GM12878 (cell line): Measurements from ENCODE around the gene ADAMTS16. TPM values are rescaled to one million over a fixed set of nuclear protein-coding genes. Genes with fewer than 3 reads are reported as not detected.

Experiments used
- ATAC-seq: fragments of 200-7000 bp; cut with Tn5 transposase; 3 replicates; pipeline ENCODE4 v1.9.1; 2020; ENCODE audit warnings: mild to moderate bottlenecking, moderate library complexity
- BruUV-seq: library from RNA; stranded (reverse); fragments of 400-500 nt; replicated peaks from 2 replicates; lab custom pipeline; 2021; lab: Mats Ljungman, UMichigan
- CTCF ChIA-PET: fragments of 300-600 bp; sonication (Branson Sonifier 250); formaldehyde crosslinking; extraction: SDS; loops from one replicate; lab custom pipeline; 2021; ENCODE audit warnings: inconsistent platforms; lab: Yijun Ruan, JAX
- POLR2A ChIA-PET: fragments of 350-600 bp; formaldehyde crosslinking; extraction: SDS; loops from one replicate; lab custom pipeline; 2021; ENCODE audit warnings: inconsistent platforms; lab: Charles Lee
- RAD21 ChIA-PET: fragments of 300-600 bp; sonication (Branson Sonifier 250); formaldehyde crosslinking; loops from one replicate; lab custom pipeline; 2023; ENCODE audit warnings: antibody characterized with exemption; ENCODE audit not compliant: unreplicated experiment; lab: Charles Lee
- SMC1A ChIA-PET: fragments of 300-600 bp; sonication (Branson Sonifier 250); formaldehyde crosslinking; loops from one replicate; lab custom pipeline; 2023; ENCODE audit not compliant: unreplicated experiment, uncharacterized antibody; lab: Charles Lee
- DNase-seq: peaks from one replicate; pipeline ENCODE4 v3.0.0-alpha.2; 2011; ENCODE audit warnings: low read depth, low spot score
- FAIRE-seq: peaks from 3 replicates; lab custom pipeline; 2011; peaks lifted over from hg19 to GRCh38; lab: Jason Lieb, UNC
- H2AFZ ChIP-seq: 2 replicates; pipeline ENCODE4 v1.6.0; 2011; ENCODE audit warnings: low read depth, low read length, control low read depth; ENCODE audit not compliant: control insufficient read depth
- H3K27ac ChIP-seq: 2 replicates; pipeline ENCODE4 v1.5.1; 2011; ENCODE audit warnings: control low read depth; ENCODE audit not compliant: control insufficient read depth, insufficient read depth
- H3K27me3 ChIP-seq, 2 experiments: replicated peaks in 1 of 2; 2 replicates each; pipeline versions ENCODE4 v1.6.0 to v1.6.1; 2011; ENCODE audit warnings: low read length in 1 of 2; ENCODE audit not compliant: control insufficient read depth in 2 of 2, insufficient read depth in 2 of 2
- H3K36me3 ChIP-seq, 2 experiments: 2 replicates each; pipeline ENCODE4 v1.5.1; 2011; ENCODE audit warnings: low read length in 1 of 2; ENCODE audit not compliant: control insufficient read depth in 2 of 2, insufficient read depth in 2 of 2
- H3K4me1 ChIP-seq: 2 replicates; pipeline ENCODE4 v1.6.1; 2011; ENCODE audit warnings: mild to moderate bottlenecking, low read length, moderate library complexity, mixed read lengths; ENCODE audit not compliant: control insufficient read depth, insufficient read depth
- H3K4me2 ChIP-seq: 2 replicates; pipeline ENCODE4 v1.6.0; 2011; ENCODE audit warnings: control low read depth; ENCODE audit not compliant: control insufficient read depth, insufficient read depth
- H3K4me3 ChIP-seq: fragments of 200-600 bp; sonication (generic); 2 replicates; pipeline ENCODE4 v1.5.1; 2016
- H3K79me2 ChIP-seq: 2 replicates; pipeline ENCODE4 v1.6.0; 2011; ENCODE audit warnings: low read length; ENCODE audit not compliant: control insufficient read depth, insufficient read depth
- H3K9ac ChIP-seq: 2 replicates; pipeline ENCODE4 v1.8.0; 2011; ENCODE audit warnings: low read length, control low read depth, mixed read lengths; ENCODE audit not compliant: control insufficient read depth, insufficient read depth
- H3K9me3 ChIP-seq: replicated peaks from 3 replicates; pipeline ENCODE4 v1.5.1; 2011; ENCODE audit warnings: mild to moderate bottlenecking, low read length; ENCODE audit not compliant: control insufficient read depth, insufficient read depth
- H4K20me1 ChIP-seq: 2 replicates; pipeline ENCODE4 v1.6.0; 2011; ENCODE audit not compliant: control insufficient read depth, insufficient read depth
- CREM ChIP-seq: IDR thresholded peaks from 2 replicates; pipeline ENCODE4 v1.6.1; 2014; ENCODE audit warnings: antibody characterized with exemption, low read depth
- E2F8 ChIP-seq: fragments of 450-650 bp; IDR thresholded peaks from 2 replicates; pipeline ENCODE4 v1.6.1; 2018; ENCODE audit warnings: mild to moderate bottlenecking, low read depth, moderate library complexity; ENCODE audit not compliant: partially characterized antibody
- FOXK2 ChIP-seq: fragments of 450-650 bp; IDR thresholded peaks from 2 replicates; pipeline ENCODE4 v1.6.1; 2017; ENCODE audit warnings: mild to moderate bottlenecking, moderate library complexity
- IKZF1 ChIP-seq: fragments of 450-650 bp; conservative IDR thresholded peaks from 2 replicates; pipeline ENCODE4 v1.6.1; 2017; ENCODE audit warnings: antibody characterized with exemption, mild to moderate bottlenecking
- MTA3 ChIP-seq: IDR thresholded peaks from 2 replicates; pipeline ENCODE4 v1.6.1; 2012; ENCODE audit warnings: low read length, inconsistent platforms, borderline replicate concordance
- PAX5 ChIP-seq: IDR thresholded peaks from 2 replicates; pipeline ENCODE4 v1.6.1; 2011; ENCODE audit warnings: low read depth, low read length, borderline replicate concordance
- POU2F2 ChIP-seq: IDR thresholded peaks from 3 replicates; pipeline ENCODE4 v1.6.1; 2011; ENCODE audit warnings: low read depth, mild to moderate bottlenecking, low read length, borderline replicate concordance
- RAD51 ChIP-seq: fragments of 450-650 bp; IDR thresholded peaks from 2 replicates; pipeline ENCODE4 v1.6.1; 2016; ENCODE audit warnings: moderate library complexity, mild to moderate bottlenecking, inconsistent platforms
- TCF3 ChIP-seq: IDR thresholded peaks from 2 replicates; pipeline ENCODE4 v1.6.1; 2012; ENCODE audit warnings: low read depth, mild to moderate bottlenecking, low read length, borderline replicate concordance; ENCODE audit not compliant: insufficient read depth
- WGBS: methylation state at CpG from one replicate; pipeline ENCODE4 v1.1.6; 2016; ENCODE audit warnings: low lambda C conversion rate; ENCODE audit not compliant: insufficient replicate concordance, insufficient coverage; ENCODE audit errors: missing lambda C conversion rate; 5-methylcytosine and 5-hydroxymethylcytosine counted together
- in situ Hi-C: fragments of 300-500 bp; cut with MboI; formaldehyde crosslinking; loops from 9 replicates; pipeline ENCODE4 v1.14.3; 2018; ENCODE audit warnings: mixed read lengths
- intact Hi-C: fragments of 100-400 bp; cut with micrococcal nuclease; formaldehyde crosslinking; loops from one replicate; pipeline ENCODE4 v1.14.2; 2022; ENCODE audit not compliant: unreplicated experiment
- polyA plus RNA-seq, 11 experiments: library from polyadenylated mRNA; depleted of rRNA in 4 of 11; unstranded in 6 of 11; stranded (reverse) in 5 of 11; fragments of >200 nt; fragmentation: Nextera tagmentation in 4 of 11; fragmentation: Illumina TruSeq in 1 of 11; extraction: Ambion mirVana in 4 of 11; extraction: Trizol in 1 of 11; gene quantifications; 1 replicate in 1 of 11; 2 replicates in 10 of 11; pipeline versions ENCODE4 v1.2.1 to v1.2.3, GENCODE V29; 2011 to 2016; ENCODE audit warnings: inconsistent platforms in 2 of 11, missing spikeins in 2 of 11, low read depth in 1 of 11
- total RNA-seq, 4 experiments: library from RNA; depleted of rRNA in 3 of 4; stranded (reverse); fragments of >200 nt in 3 of 4; fragmentation: Illumina TruSeq in 1 of 4; extraction: Trizol in 1 of 4; gene quantifications; 2 replicates each; pipeline versions ENCODE4 v1.2.1 to v1.2.3, GENCODE V29; 2013 to 2021
- TF ChIP-seq, protein P1 (sequence below): IDR thresholded peaks from 2 replicates; pipeline ENCODE4 v1.6.1; 2011; ENCODE audit warnings: low read depth, mild to moderate bottlenecking, low read length, moderate library complexity, borderline replicate concordance; ENCODE audit errors: extremely low read depth
- TF ChIP-seq, protein P2 (sequence below): fragments of 450-650 bp; IDR thresholded peaks from 2 replicates; pipeline ENCODE4 v1.6.1; 2017; ENCODE audit warnings: mild to moderate bottlenecking, moderate library complexity

Gene ADAMTS16
- total and polyA plus RNA-seq, 10 of the 15 experiments (the other 5 are each of a cell fraction or from before 2014, with no cell fraction given) = 0.04 TPM; not detected in 9

- H2AFZ ChIP-seq = no peak overlapping the region
- CTCF ChIA-PET = no interaction called here
- SMC1A ChIA-PET = interaction anchor here (0.6 kb wide), 1 partner anchor 178 kb away, joined by 3 read pairs; no protein-coding TSS in a partner anchor
- in situ Hi-C loops = no loop called here
- H3K27ac ChIP-seq = no peak overlapping the region
- BruUV-seq = no TSS peak
- FAIRE-seq (no peak), DNase-seq (no peak), ATAC-seq (no peak)
- no peaks in the 10 kb centered on the region for H3K36me3 ChIP-seq
- no peaks in the 10 kb centered on the region for H3K27me3 ChIP-seq
- 29% methylated on average over 6 of the region's 6 CpGs for WGBS
- intact Hi-C loops = no loop called here
- no peak overlapping the region for H3K4me3 ChIP-seq
- RAD21 ChIA-PET = no interaction called here
- H3K4me1 ChIP-seq = no peaks in the 10 kb centered on the region
- no peaks in the 10 kb centered on the region for H3K79me2 ChIP-seq
- H3K4me2 ChIP-seq = no peak overlapping the region
- H3K9ac ChIP-seq = no peak overlapping the region
- TF ChIP-seq MTA3 (no peak), POU2F2 (no peak), E2F8 (no peak), PAX5 (no peak)
- TF ChIP-seq, all 136 proteins: peak for 0
- H4K20me1 ChIP-seq = no peaks in the 10 kb centered on the region
- H3K9me3 ChIP-seq = no peaks in the 10 kb centered on the region
- POLR2A ChIA-PET = no interaction called here
Observed at GRCh38 chr5:5331848-5332247, 191.7 kb downstream of the ADAMTS16 start.

DNA sequence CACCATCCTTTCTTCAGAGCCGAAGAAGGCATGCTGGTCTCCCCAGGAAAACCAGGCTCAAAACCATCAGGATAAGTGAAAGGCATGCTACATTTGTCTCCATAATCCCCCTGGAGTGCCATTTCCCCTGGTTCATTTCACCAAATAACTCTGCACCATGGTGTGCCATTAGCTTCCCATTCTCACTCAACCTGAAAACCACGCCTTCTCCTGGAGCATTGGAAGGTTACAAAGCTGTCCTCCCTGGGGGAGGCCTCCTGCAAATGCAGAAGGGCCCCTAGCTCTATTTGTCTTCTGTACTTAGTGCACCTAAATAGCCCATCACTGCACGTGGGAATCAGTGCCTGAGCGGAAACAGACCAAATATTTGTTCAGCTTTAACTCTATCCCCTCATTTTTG, 192.2 kb downstream of the ADAMTS16 start:
- FAIRE-seq = no peak
- CTCF ChIA-PET = no interaction called here
- TF ChIP-seq, protein P1, sequence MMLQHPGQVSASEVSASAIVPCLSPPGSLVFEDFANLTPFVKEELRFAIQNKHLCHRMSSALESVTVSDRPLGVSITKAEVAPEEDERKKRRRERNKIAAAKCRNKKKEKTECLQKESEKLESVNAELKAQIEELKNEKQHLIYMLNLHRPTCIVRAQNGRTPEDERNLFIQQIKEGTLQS = no peak
- TF ChIP-seq RAD51 (no peak), TCF3 (no peak), IKZF1 (no peak), FOXK2 (no peak), CREM (no peak)
- TF ChIP-seq, protein P2, sequence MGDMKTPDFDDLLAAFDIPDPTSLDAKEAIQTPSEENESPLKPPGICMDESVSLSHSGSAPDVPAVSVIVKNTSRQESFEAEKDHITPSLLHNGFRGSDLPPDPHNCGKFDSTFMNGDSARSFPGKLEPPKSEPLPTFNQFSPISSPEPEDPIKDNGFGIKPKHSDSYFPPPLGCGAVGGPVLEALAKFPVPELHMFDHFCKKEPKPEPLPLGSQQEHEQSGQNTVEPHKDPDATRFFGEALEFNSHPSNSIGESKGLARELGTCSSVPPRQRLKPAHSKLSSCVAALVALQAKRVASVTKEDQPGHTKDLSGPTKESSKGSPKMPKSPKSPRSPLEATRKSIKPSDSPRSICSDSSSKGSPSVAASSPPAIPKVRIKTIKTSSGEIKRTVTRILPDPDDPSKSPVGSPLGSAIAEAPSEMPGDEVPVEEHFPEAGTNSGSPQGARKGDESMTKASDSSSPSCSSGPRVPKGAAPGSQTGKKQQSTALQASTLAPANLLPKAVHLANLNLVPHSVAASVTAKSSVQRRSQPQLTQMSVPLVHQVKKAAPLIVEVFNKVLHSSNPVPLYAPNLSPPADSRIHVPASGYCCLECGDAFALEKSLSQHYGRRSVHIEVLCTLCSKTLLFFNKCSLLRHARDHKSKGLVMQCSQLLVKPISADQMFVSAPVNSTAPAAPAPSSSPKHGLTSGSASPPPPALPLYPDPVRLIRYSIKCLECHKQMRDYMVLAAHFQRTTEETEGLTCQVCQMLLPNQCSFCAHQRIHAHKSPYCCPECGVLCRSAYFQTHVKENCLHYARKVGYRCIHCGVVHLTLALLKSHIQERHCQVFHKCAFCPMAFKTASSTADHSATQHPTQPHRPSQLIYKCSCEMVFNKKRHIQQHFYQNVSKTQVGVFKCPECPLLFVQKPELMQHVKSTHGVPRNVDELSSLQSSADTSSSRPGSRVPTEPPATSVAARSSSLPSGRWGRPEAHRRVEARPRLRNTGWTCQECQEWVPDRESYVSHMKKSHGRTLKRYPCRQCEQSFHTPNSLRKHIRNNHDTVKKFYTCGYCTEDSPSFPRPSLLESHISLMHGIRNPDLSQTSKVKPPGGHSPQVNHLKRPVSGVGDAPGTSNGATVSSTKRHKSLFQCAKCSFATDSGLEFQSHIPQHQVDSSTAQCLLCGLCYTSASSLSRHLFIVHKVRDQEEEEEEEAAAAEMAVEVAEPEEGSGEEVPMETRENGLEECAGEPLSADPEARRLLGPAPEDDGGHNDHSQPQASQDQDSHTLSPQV = no peak

More for the DNA sequence above, 192.2 kb downstream of the ADAMTS16 start:
- no peak overlapping the region for H3K27ac ChIP-seq
- H3K4me3 ChIP-seq = no peak overlapping the region
- ChIA-PET RAD21 (no interaction called here), SMC1A (interaction anchor here (0.6 kb wide), 1 partner anchor 178 kb away, joined by 3 read pairs; no protein-coding TSS in a partner anchor), POLR2A (no interaction called here)
- no peak overlapping the region for H3K9ac ChIP-seq
- H2AFZ ChIP-seq = no peak overlapping the region
- H3K36me3 ChIP-seq = no peaks in the 10 kb centered on the region
- no TSS peak for BruUV-seq
- no peaks in the 10 kb centered on the region for H4K20me1 ChIP-seq
- no peaks in the 10 kb centered on the region for H3K79me2 ChIP-seq
- H3K4me2 ChIP-seq = no peak overlapping the region
- H3K4me1 ChIP-seq = no peaks in the 10 kb centered on the region
- DNase-seq (no peak), ATAC-seq (no peak)
- in situ Hi-C loops = no loop called here
- no peaks in the 10 kb centered on the region for H3K9me3 ChIP-seq
- H3K27me3 ChIP-seq = no peaks in the 10 kb centered on the region
- WGBS = 5% methylated on average over 4 of the region's 4 CpGs
- intact Hi-C loops = no loop called here
